Glutamatergic neuron (in vitro differentiated cells): ENCODE measurements around the gene TRAF5. TPM values are rescaled to one million over a fixed set of nuclear protein-coding genes. Genes with fewer than 3 reads are reported as not detected.
"Not testable (repeated sequence)": the region's sequence is repeated elsewhere in the genome, so short reads cannot be mapped to it uniquely, and the experiment has no call there.

Source experiments
- DNase-seq: peaks from one replicate; pipeline ENCODE4 v3.0.0; 2022
- H3K27ac Mint-ChIP-seq: one replicate; pipeline ENCODE4 v1.8.0; 2020; ENCODE audit warnings: mild to moderate bottlenecking, mixed read lengths, inconsistent platforms; ENCODE audit not compliant: unreplicated experiment
- H3K27me3 Mint-ChIP-seq: one replicate; pipeline ENCODE4 v1.8.0; 2020; ENCODE audit warnings: mild to moderate bottlenecking, moderate library complexity, mixed read lengths, inconsistent platforms; ENCODE audit not compliant: unreplicated experiment
- H3K36me3 Mint-ChIP-seq: one replicate; pipeline ENCODE4 v1.8.0; 2020; ENCODE audit warnings: mild to moderate bottlenecking, mixed read lengths, inconsistent platforms; ENCODE audit not compliant: unreplicated experiment
- H3K4me1 Mint-ChIP-seq: one replicate; pipeline ENCODE4 v1.8.0; 2020; ENCODE audit warnings: mild to moderate bottlenecking, low read depth, mixed read lengths, inconsistent platforms; ENCODE audit not compliant: unreplicated experiment
- H3K4me3 Mint-ChIP-seq: one replicate; pipeline ENCODE4 v1.8.0; 2020; ENCODE audit warnings: mild to moderate bottlenecking, mixed read lengths, inconsistent platforms; ENCODE audit not compliant: unreplicated experiment
- H3K9me3 Mint-ChIP-seq: one replicate; pipeline ENCODE4 v1.8.0; 2020; ENCODE audit warnings: mild to moderate bottlenecking, moderate library complexity, mixed read lengths, inconsistent platforms; ENCODE audit not compliant: unreplicated experiment
- CTCF ChIP-seq: fragments of 200-600 bp; sonication (generic); IDR thresholded peaks from one replicate; pipeline ENCODE4 v1.5.0; 2021; ENCODE audit not compliant: partially characterized antibody, unreplicated experiment
- total RNA-seq: library from RNA; stranded (reverse); fragmentation: NEBNext Ultra II Directional; extraction: Animal tissue kit (Norgen Biotek cat#: 25700); gene quantifications from one replicate; pipeline ENCODE4 v1.2.1, GENCODE V29; 2021; ENCODE audit not compliant: unreplicated experiment

TRAF5 gene
- total RNA-seq, 1 donor from 2014 or later = 9.7 TPM

GRCh38 chr1:211345719-211346118 lies 19.1 kb downstream of the TRAF5 start:
- no peak for DNase-seq
- Mint-ChIP-seq H3K27ac (no peak overlapping the region), H3K9me3 (peaks cover 2% of the 10 kb centered on the region), H3K4me1 (peaks cover 3% of the 10 kb centered on the region), H3K36me3 (no peaks in the 10 kb centered on the region), H3K27me3 (no peaks in the 10 kb centered on the region), H3K4me3 (no peak overlapping the region)
- TF ChIP-seq CTCF = no peak

DNA sequence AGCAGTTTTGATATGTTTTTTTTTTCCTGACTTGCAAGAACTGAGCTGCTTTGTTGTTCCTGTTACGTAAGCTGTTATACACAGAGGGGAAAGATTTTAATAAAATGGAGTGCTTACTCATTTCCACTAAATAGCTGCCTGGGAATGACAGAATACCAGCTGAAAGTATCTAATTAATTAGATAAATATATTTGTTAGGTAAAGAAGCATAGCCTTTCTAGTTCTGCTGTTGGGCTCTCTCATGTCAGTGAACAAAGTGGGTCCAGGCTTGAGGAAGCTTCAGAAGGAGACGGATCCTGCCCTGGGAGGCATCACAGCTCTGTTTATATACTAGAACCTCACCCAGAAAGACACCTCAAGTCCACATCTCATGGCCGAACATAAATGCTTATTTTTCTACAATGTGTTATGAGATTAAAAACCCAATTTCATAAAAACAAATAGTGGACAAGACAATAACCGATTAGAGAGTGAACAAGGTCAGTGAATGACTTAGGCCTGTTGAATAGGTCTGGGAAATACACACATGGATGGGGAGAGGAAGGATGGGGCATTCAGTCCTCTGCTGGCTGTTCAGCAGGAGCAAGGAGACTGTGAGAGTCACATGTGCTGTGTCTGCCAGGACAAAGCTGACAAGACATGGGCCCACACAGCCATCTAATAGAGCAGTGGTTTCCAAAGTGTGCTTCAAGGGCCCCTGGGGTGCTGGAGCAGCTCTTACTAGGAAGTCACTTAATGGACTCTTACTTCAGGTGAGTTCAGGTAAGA lies 20.6 kb downstream of the TRAF5 start:
- no peak overlapping the region for H3K27ac Mint-ChIP-seq
- peaks cover 11% of the 10 kb centered on the region for H3K36me3 Mint-ChIP-seq
- peaks cover 2% of the 10 kb centered on the region for H3K9me3 Mint-ChIP-seq
- H3K4me3 Mint-ChIP-seq = no peak overlapping the region
- no peak for DNase-seq
- H3K4me1 Mint-ChIP-seq = peaks cover 3% of the 10 kb centered on the region
- no peak for TF ChIP-seq CTCF
- no peaks in the 10 kb centered on the region for H3K27me3 Mint-ChIP-seq

DNA sequence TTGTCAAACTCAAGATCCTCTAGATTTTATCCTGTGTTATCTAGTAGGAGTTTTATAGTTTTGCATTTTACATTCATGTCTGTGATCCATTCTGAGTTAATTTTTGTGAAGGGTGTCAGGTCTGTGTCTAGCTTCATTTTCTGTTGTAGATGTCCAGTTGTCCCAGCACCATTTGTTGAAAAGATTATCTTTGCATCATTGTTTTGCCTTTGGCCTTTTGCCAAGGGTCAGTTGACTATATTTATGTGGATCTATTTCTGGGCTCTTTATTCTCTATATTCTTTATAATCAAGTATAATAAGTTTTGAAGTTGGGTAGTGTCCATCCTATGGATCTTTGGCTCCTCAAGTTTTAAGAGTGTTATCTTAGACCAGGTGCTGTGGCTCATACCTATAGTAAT lies 21.9 kb downstream of the TRAF5 start:
- TF ChIP-seq CTCF = no peak

GRCh38 chr1:211349741-211350140 lies 23.1 kb downstream of the TRAF5 start:
- no peaks in the 10 kb centered on the region for H3K27me3 Mint-ChIP-seq
- peaks cover 17% of the 10 kb centered on the region for H3K36me3 Mint-ChIP-seq
- DNase-seq = no peak
- TF ChIP-seq CTCF = no peak
- peaks cover 5% of the 10 kb centered on the region for H3K9me3 Mint-ChIP-seq
- H3K4me3 Mint-ChIP-seq = no peak overlapping the region
- no peak overlapping the region for H3K27ac Mint-ChIP-seq
- peaks cover 3% of the 10 kb centered on the region for H3K4me1 Mint-ChIP-seq

More for the DNA sequence above, 21.9 kb downstream of the TRAF5 start:
- Mint-ChIP-seq H3K27me3 (no peaks in the 10 kb centered on the region), H3K27ac (no peak overlapping the region), H3K4me1 (peaks cover 3% of the 10 kb centered on the region), H3K9me3 (peaks cover 5% of the 10 kb centered on the region), H3K36me3 (peaks cover 17% of the 10 kb centered on the region), H3K4me3 (no peak overlapping the region)
- DNase-seq = no peak

DNA sequence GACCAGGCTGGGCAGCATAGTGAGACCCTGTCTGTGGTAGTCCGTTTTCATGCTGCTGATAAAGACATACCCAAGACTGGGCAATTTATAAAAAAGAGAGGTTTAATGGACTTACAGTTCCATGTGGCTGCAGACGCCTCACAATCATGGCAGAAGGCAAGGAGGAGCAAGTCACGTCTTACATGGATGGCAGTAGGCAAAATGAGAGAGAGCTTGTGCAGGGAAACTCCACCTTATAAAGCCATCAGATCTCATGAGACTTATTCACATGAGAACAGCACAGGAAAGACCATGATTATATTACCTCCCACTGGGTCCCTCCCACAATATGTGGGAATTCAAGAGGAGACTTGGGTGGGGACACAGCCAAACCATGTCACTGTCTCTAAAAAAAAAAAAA lies 25.4 kb downstream of the TRAF5 start:
- not testable (repeated sequence) for H3K4me3 Mint-ChIP-seq, DNase-seq, H3K4me1 Mint-ChIP-seq, H3K9me3 Mint-ChIP-seq, H3K27me3 Mint-ChIP-seq, H3K27ac Mint-ChIP-seq
- H3K36me3 Mint-ChIP-seq = peaks cover 17% of the 10 kb centered on the region
